Thyroid gland (tissue), 4 donors: ENCODE data around the gene NFIX. TPM values are rescaled to one million over a fixed set of nuclear protein-coding genes. Genes with fewer than 3 reads are reported as not detected.

Source experiments
- DNase-seq, 2 donors: peaks; one replicate each; pipeline ENCODE4 v3.0.0-alpha.2; 2019
- H3K27ac ChIP-seq, 3 donors: fragments of 200-600 bp; sonication (generic); 1 replicate in 2 of 3; 2 replicates in 1 of 3; pipeline ENCODE4 v1.5.1; 2016 to 2019; ENCODE audit warnings: mild to moderate bottlenecking in 1 of 3, moderate library complexity in 1 of 3
- H3K27me3 ChIP-seq: fragments of 200-600 bp; sonication (generic); one replicate; pipeline ENCODE4 v1.5.1; 2019
- H3K36me3 ChIP-seq, 2 donors: fragments of 200-600 bp; sonication (generic); one replicate each; pipeline ENCODE4 v1.5.1; 2016 to 2019
- H3K4me1 ChIP-seq, 2 donors: fragments of 200-600 bp; sonication (generic); one replicate each; pipeline ENCODE4 v1.5.1; 2017 to 2019
- H3K4me3 ChIP-seq, 3 donors: fragments of 200-600 bp; sonication (generic); replicated peaks in 1 of 3; 1 replicate in 2 of 3; 2 replicates in 1 of 3; pipeline ENCODE4 v1.5.1; 2016; ENCODE audit warnings: mild to moderate bottlenecking in 1 of 3
- H3K9me3 ChIP-seq: fragments of 200-600 bp; sonication (generic); one replicate; pipeline ENCODE4 v1.5.1; 2017
- POLR2A ChIP-seq, 2 donors: fragments of 450-650 bp; IDR thresholded peaks; one replicate each; pipeline ENCODE4 v1.6.1; 2017; ENCODE audit warnings: antibody characterized with exemption in 2 of 2, mild to moderate bottlenecking in 2 of 2, moderate library complexity in 1 of 2
- WGBS, 2 donors: methylation state at CpG; one replicate each; pipeline ENCODE4 v1.1.5; 2017; 5-methylcytosine and 5-hydroxymethylcytosine counted together
- intact Hi-C: fragments of 100-400 bp; cut with DNase I; formaldehyde crosslinking; loops from one replicate; pipeline ENCODE4 v1.15.1; 2023
- total RNA-seq, 4 donors: library from RNA; depleted of rRNA; stranded (reverse); fragments of >200 nt; gene quantifications; one replicate each; pipeline ENCODE4 v1.2.3, GENCODE V29; 2016
- TF ChIP-seq, protein P1 (sequence below), 6 experiments: fragments of 200-600 bp in 3 of 6; fragments of 450-650 bp in 3 of 6; sonication (generic) in 3 of 6; IDR thresholded peaks; one replicate each; pipeline ENCODE4 v1.5.1; 2016 to 2019; ENCODE audit warnings: antibody characterized with exemption in 6 of 6, mild to moderate bottlenecking in 2 of 6, inconsistent platforms in 1 of 6, moderate library complexity in 1 of 6

NFIX gene
- total RNA-seq, 4 donors from 2014 or later, result 38.8 to 70.2 (median 62.4) TPM

DNA sequence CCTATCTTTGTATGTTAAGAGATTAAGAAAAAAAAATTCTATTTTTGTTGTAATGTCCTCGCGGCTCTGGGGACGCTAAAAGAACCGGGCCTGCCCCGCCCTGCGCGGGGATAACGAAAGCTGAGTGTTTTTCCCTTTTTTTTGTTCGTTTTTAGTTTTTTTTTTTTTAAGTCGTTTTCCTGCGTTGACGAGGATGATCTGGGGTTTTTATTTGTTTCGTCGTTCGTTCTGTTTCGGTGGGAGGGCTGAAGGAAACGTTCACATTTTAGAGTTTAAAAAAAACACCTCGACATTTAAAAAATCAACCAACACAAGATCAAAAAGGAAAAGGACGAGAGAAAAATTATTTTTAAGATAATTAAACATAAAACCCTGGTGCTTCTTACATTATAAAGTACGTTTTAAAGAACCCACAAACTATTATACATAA, 101.8 kb downstream of the NFIX start:
- intact Hi-C loops, result no loop called here
- TF ChIP-seq POLR2A (IDR thresholded peaks at IDR 0.05), result no peak
- TF ChIP-seq, protein P1, sequence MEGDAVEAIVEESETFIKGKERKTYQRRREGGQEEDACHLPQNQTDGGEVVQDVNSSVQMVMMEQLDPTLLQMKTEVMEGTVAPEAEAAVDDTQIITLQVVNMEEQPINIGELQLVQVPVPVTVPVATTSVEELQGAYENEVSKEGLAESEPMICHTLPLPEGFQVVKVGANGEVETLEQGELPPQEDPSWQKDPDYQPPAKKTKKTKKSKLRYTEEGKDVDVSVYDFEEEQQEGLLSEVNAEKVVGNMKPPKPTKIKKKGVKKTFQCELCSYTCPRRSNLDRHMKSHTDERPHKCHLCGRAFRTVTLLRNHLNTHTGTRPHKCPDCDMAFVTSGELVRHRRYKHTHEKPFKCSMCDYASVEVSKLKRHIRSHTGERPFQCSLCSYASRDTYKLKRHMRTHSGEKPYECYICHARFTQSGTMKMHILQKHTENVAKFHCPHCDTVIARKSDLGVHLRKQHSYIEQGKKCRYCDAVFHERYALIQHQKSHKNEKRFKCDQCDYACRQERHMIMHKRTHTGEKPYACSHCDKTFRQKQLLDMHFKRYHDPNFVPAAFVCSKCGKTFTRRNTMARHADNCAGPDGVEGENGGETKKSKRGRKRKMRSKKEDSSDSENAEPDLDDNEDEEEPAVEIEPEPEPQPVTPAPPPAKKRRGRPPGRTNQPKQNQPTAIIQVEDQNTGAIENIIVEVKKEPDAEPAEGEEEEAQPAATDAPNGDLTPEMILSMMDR (IDR thresholded peaks at IDR 0.05), result no peak
- Histone ChIP-seq H3K4me1 (peaks cover 14 to 43% of the 10 kb centered on the region in 2 donors), H3K27me3 (no peaks in the 10 kb centered on the region), H3K9me3 (no peaks in the 10 kb centered on the region), H3K27ac (peak overlapping the region; percentile 74 to 84 (median 82)), H3K4me3 (no peak overlapping the region), H3K36me3 (peaks cover 0 to 9% of the 10 kb centered on the region in 2 donors)
- no peak for DNase-seq
- WGBS, 2 donors, result 59 to 64% methylated on average over 20 of the region's 20 CpGs

DNA sequence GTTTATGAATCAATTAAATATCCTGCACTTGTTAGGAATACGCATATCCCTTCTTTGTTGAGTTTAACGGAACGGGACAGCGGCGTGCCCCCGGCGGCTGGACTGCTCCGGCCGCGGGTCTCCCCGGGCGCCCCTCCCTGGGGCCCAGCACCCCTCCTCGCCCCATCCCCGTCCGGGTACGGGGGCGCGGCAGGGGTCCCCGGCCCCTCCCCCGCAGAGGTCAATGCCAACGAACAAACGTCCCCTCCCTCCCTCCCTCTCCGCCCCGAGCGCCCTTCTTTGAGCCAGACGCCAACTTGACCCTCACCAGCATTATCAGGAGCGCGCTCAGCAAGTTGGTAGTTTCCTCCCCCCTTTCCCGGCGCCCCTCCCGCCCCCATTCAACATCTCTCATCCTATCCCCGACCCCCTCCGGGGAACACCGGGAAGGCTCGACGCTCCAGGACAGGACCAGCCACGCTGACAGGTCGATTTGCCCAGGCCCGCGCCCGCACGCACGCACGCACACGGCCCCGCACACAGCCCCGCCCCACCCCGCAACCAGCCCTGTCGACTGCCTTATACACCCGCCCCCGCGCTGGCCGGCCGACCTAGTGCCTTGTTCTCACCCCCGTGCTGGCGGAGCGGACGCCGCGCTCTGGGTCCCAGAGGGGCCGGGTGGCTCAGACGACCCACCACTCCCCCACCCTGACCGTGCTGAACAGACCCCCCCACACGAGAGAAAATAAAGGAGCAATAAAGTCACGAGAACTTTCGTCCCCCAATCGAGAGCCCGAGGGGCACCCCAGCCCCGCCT, 102.4 kb downstream of the NFIX start:
- Histone ChIP-seq H3K36me3 (peaks cover 0 to 9% of the 10 kb centered on the region in 2 donors), H3K9me3 (no peaks in the 10 kb centered on the region), H3K27me3 (no peaks in the 10 kb centered on the region), H3K4me1 (peaks cover 14 to 45% of the 10 kb centered on the region in 2 donors), H3K4me3 (peak overlapping the region in 1 of 3 donors; percentile 24), H3K27ac (peak overlapping the region; percentile 74 to 84 (median 82))
- intact Hi-C loops, result no loop called here
- DNase-seq, result no peak
- WGBS, 2 donors, result 29 to 30% methylated on average over 28 to 33 of the region's 69 CpGs
- TF ChIP-seq POLR2A (IDR thresholded peaks at IDR 0.05), result no peak
- TF ChIP-seq, protein P1 (IDR thresholded peaks at IDR 0.05), result no peak

DNA sequence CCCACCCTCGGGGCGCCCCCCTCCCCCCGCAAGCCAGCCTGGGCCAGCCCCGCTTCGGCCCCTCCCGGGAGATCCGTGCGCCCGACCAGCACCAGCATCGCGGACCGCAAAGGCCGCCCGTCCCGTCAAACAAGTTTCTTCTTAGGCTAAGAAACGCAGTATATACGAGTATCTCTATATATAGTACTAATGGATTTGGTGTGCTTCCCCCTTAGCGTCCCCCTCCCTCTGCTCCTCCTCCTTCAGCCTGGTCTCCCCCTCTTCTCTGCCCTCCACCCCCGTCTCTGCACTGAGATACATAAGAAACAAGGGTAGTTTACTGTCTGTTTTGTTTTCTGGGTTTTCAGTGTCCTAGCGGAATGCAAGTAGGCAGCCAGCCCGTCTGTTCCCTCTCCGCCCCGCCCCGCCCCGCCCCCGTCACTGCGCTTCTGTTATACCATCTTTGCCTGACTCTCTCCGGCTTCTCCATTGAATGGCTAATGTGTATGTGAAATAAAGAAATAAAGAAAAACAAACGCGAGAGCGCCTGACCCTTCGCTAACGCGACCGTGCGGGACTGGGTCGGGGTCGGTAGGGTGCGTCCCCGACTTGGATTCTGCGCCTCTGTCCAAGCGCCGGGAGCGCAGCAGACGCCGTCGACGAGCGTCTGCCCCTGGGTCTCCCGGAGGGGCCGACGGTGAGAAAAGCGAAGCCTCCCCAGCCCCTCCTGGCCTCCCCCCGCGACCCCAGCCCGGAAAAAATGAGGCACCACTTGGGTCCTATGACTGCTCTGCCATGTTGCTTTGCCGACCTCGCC, 103.2 kb downstream of the NFIX start:
- Histone ChIP-seq H3K27me3 (no peaks in the 10 kb centered on the region), H3K36me3 (peaks cover 0 to 9% of the 10 kb centered on the region in 2 donors), H3K4me1 (peaks cover 14 to 53% of the 10 kb centered on the region in 2 donors), H3K4me3 (peak overlapping the region in 1 of 3 donors; percentile 24), H3K27ac (peak overlapping the region; percentile 74 to 84 (median 82)), H3K9me3 (no peaks in the 10 kb centered on the region)
- intact Hi-C loops, result no loop called here
- WGBS, 2 donors, result 9 to 16% methylated on average over 29 to 47 of the region's 58 CpGs
- DNase-seq, result no peak
- TF ChIP-seq, protein P1 (IDR thresholded peaks at IDR 0.05), result no peak
- no peak for TF ChIP-seq POLR2A (IDR thresholded peaks at IDR 0.05)

DNA sequence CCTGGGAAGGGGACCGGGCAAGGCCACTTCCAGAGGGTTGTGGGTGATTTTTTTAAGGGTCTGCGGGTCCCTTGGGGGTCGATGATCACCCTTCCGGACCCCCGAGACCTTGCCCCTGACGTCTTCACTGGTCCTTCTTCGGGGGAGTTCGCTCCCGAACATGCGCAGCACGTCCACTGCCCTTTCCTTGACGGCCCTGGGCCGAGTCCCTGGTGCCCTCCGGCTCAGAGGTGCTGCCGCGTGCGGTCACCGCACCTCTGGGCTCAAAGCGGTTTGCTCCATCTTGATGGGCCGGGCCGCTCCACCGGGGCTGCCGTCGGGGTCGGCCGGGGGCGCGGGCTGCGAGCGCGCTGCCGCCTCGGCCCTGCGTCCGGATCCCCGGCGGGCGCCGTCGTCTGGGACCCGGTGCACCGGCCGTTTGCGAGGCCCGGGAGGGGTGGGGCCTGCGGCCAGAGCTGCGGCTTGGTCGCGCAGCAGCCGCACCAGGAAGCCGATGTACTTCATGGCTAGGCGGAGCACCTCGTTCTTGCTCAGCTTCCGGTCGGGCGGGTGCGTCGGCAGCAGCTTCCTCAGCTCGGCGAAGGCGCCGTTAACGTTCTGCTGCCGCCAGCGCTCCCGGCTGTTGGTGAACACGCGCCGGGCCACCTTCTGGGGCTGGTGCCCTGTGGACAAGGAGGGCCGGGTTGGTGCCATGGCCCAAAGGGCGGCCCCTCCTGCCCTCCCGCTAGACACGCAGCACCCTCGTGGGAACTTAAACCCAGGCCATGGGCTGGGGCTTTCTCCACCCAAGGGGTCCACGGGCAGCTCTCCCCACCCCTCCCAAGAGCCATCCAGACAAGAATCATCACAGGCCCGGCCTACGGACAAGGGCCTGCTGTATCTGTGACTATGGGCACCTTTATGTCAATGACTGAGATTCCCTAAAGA, 104.1 kb downstream of the NFIX start:
- Histone ChIP-seq H3K4me3 (peak overlapping the region in 1 of 3 donors; percentile 24), H3K36me3 (peaks cover 0 to 9% of the 10 kb centered on the region in 2 donors), H3K27me3 (no peaks in the 10 kb centered on the region), H3K4me1 (peaks cover 14 to 51% of the 10 kb centered on the region in 2 donors), H3K9me3 (no peaks in the 10 kb centered on the region), H3K27ac (peak overlapping the region; percentile 79 to 84 (median 82))
- intact Hi-C loops, result no loop called here
- peak; percentile 54 to 60 for DNase-seq
- TF ChIP-seq, protein P1 (IDR thresholded peaks at IDR 0.05), result no peak
- TF ChIP-seq POLR2A (IDR thresholded peaks at IDR 0.05), result peak in 1 of 2 donors; percentile 18
- WGBS, 2 donors, result 29 to 38% methylated on average over 11 to 15 of the region's 77 CpGs
